Smooth muscle cell (in vitro differentiated cells): ENCODE data around the gene SLC9A7. TPM values are rescaled to one million over a fixed set of nuclear protein-coding genes. Genes with fewer than 3 reads are reported as not detected.

ENCODE experiments used
- DNase-seq: peaks from one replicate; lab custom pipeline; 2025; ENCODE audit not compliant: unreplicated experiment; lab: John Stamatoyannopoulos, UW
- H2AFZ ChIP-seq: fragments of 200-600 bp; sonication (generic); 2 replicates; pipeline ENCODE4 v1.6.0; 2016; ENCODE audit warnings: antibody characterized with exemption, low read depth, mild to moderate bottlenecking
- H3F3A ChIP-seq: fragments of 200-600 bp; sonication (generic); 2 replicates; pipeline ENCODE4 v1.6.0; 2017; ENCODE audit warnings: antibody characterized with exemption, low read depth
- H3K27ac ChIP-seq: fragments of 200-600 bp; sonication (generic); 2 replicates; pipeline ENCODE4 v1.5.1; 2016; ENCODE audit warnings: low read depth, mild to moderate bottlenecking
- H3K27me3 ChIP-seq: fragments of 200-600 bp; sonication (generic); 2 replicates; pipeline ENCODE4 v1.6.1; 2016; ENCODE audit warnings: low read depth, mild to moderate bottlenecking
- H3K36me3 ChIP-seq: fragments of 200-600 bp; sonication (generic); 2 replicates; pipeline ENCODE4 v1.5.1; 2016; ENCODE audit warnings: low read depth
- H3K4me1 ChIP-seq: fragments of 200-600 bp; sonication (generic); 2 replicates; pipeline ENCODE4 v1.5.1; 2016; ENCODE audit warnings: low read depth
- H3K4me2 ChIP-seq: fragments of 200-600 bp; sonication (generic); 2 replicates; pipeline ENCODE4 v1.6.0; 2016; ENCODE audit warnings: mild to moderate bottlenecking
- H3K4me3 ChIP-seq: fragments of 200-600 bp; sonication (generic); 2 replicates; pipeline ENCODE4 v1.5.1; 2016; ENCODE audit warnings: mild to moderate bottlenecking
- H3K79me2 ChIP-seq: fragments of 200-600 bp; sonication (generic); 2 replicates; pipeline ENCODE4 v1.6.0; 2016; ENCODE audit warnings: low read depth, mild to moderate bottlenecking
- H3K9ac ChIP-seq: fragments of 200-600 bp; sonication (generic); 2 replicates; pipeline ENCODE4 v1.6.0; 2016; ENCODE audit warnings: low read depth
- H3K9me3 ChIP-seq: fragments of 200-600 bp; sonication (generic); replicated peaks from 2 replicates; pipeline ENCODE4 v1.5.1; 2016; ENCODE audit warnings: low read depth
- H4K20me1 ChIP-seq: fragments of 200-600 bp; sonication (generic); 2 replicates; pipeline ENCODE4 v1.6.0; 2016; ENCODE audit warnings: low read depth
- CTCF ChIP-seq: fragments of 200-600 bp; sonication (generic); IDR thresholded peaks from 2 replicates; pipeline ENCODE4 v1.5.1; 2017; ENCODE audit warnings: borderline replicate concordance, mild to moderate bottlenecking, antibody characterized with exemption; ENCODE audit not compliant: insufficient read depth, poor library complexity, severe bottlenecking
- WGBS: methylation state at CpG from one replicate; pipeline ENCODE4 v1.1.7; 2016; ENCODE audit warnings: low lambda C conversion rate; 5-methylcytosine and 5-hydroxymethylcytosine counted together
- polyA plus RNA-seq: library from polyadenylated mRNA; unstranded; fragments of >200 nt; fragmentation: Nextera tagmentation; extraction: Ambion mirVana; gene quantifications from 2 replicates; pipeline ENCODE4 v1.2.1, GENCODE V29; 2016
- total RNA-seq: library from RNA; depleted of rRNA; stranded (reverse); fragments of >200 nt; gene quantifications from 2 replicates; pipeline ENCODE4 v1.2.3, GENCODE V29; 2014

SLC9A7 gene
- total and polyA plus RNA-seq, 2 experiments from 2014 or later, result 0.83 to 6.7 TPM

GRCh38 chrX:46597771-46598170 is 161.1 kb downstream of the SLC9A7 start:
- Histone ChIP-seq H3K79me2 (no peaks in the 10 kb centered on the region), H3K27ac (no peak overlapping the region), H3K9me3 (no peaks in the 10 kb centered on the region), H4K20me1 (no peaks in the 10 kb centered on the region), H3K9ac (no peak overlapping the region), H3F3A (no peaks in the 10 kb centered on the region), H3K4me3 (no peak overlapping the region), H3K4me1 (no peaks in the 10 kb centered on the region), H3K4me2 (no peak overlapping the region), H3K36me3 (no peaks in the 10 kb centered on the region), H3K27me3 (no peaks in the 10 kb centered on the region), H2AFZ (no peak overlapping the region)
- TF ChIP-seq CTCF, result no peak
- 81% methylated on average over 6 of the region's 6 CpGs for WGBS
- DNase-seq, result no peak

GRCh38 chrX:46597208-46597607 is 161.7 kb downstream of the SLC9A7 start:
- no peaks in the 10 kb centered on the region for H3K79me2 ChIP-seq
- H3F3A ChIP-seq, result no peaks in the 10 kb centered on the region
- H3K4me1 ChIP-seq, result no peaks in the 10 kb centered on the region
- no peak overlapping the region for H3K9ac ChIP-seq
- no peaks in the 10 kb centered on the region for H3K27me3 ChIP-seq
- no peaks in the 10 kb centered on the region for H3K36me3 ChIP-seq
- no peak for TF ChIP-seq CTCF
- no peaks in the 10 kb centered on the region for H4K20me1 ChIP-seq
- WGBS, result 79% methylated on average over 8 of the region's 8 CpGs
- no peak overlapping the region for H2AFZ ChIP-seq
- H3K9me3 ChIP-seq, result no peaks in the 10 kb centered on the region
- H3K4me2 ChIP-seq, result no peak overlapping the region
- DNase-seq, result no peak
- H3K4me3 ChIP-seq, result no peak overlapping the region
- H3K27ac ChIP-seq, result no peak overlapping the region

- H3F3A ChIP-seq, result no peaks in the 10 kb centered on the region
- no peak for TF ChIP-seq CTCF
- H3K4me2 ChIP-seq, result no peak overlapping the region
- H3K79me2 ChIP-seq, result no peaks in the 10 kb centered on the region
- no peak overlapping the region for H2AFZ ChIP-seq
- H3K4me3 ChIP-seq, result no peak overlapping the region
- no peaks in the 10 kb centered on the region for H3K36me3 ChIP-seq
- no peaks in the 10 kb centered on the region for H3K9me3 ChIP-seq
- H3K4me1 ChIP-seq, result no peaks in the 10 kb centered on the region
- no peaks in the 10 kb centered on the region for H3K27me3 ChIP-seq
- H3K9ac ChIP-seq, result no peak overlapping the region
- H4K20me1 ChIP-seq, result no peaks in the 10 kb centered on the region
- H3K27ac ChIP-seq, result no peak overlapping the region
- no peak for DNase-seq
- WGBS, result 65% methylated on average over 1 of the region's 1 CpG
Observed at GRCh38 chrX:46595084-46595483, 163.8 kb downstream of the SLC9A7 start.

GRCh38 chrX:46589977-46590723 is 168.8 kb downstream of the SLC9A7 start:
- 80% methylated on average over 7 of the region's 7 CpGs for WGBS
- no peak for DNase-seq
- peaks cover 4% of the 10 kb centered on the region for H3K4me1 ChIP-seq
- H3K79me2 ChIP-seq, result no peaks in the 10 kb centered on the region
- no peak overlapping the region for H3K4me3 ChIP-seq
- no peaks in the 10 kb centered on the region for H3F3A ChIP-seq
- no peak overlapping the region for H3K4me2 ChIP-seq
- no peaks in the 10 kb centered on the region for H4K20me1 ChIP-seq
- H3K9me3 ChIP-seq, result no peaks in the 10 kb centered on the region
- no peak overlapping the region for H2AFZ ChIP-seq
- H3K27ac ChIP-seq, result no peak overlapping the region
- no peak for TF ChIP-seq CTCF
- H3K27me3 ChIP-seq, result no peaks in the 10 kb centered on the region
- H3K36me3 ChIP-seq, result no peaks in the 10 kb centered on the region
- H3K9ac ChIP-seq, result no peak overlapping the region
